SK-N-SH (cell line): Measurements from ENCODE around the gene ANKRD2. TPM values are rescaled to one million over a fixed set of nuclear protein-coding genes. Genes with fewer than 3 reads are reported as not detected.

Experiments
- CTCF ChIA-PET: fragments of 300-600, 350-600 bp; formaldehyde crosslinking; extraction: SDS; loops from one replicate; lab custom pipeline; 2021; lab: Yijun Ruan, JAX
- POLR2A ChIA-PET: fragments of 350-600 bp; sonication (Branson Sonifier 250); formaldehyde crosslinking; extraction: SDS; loops from one replicate; lab custom pipeline; 2020; ENCODE audit warnings: antibody characterized with exemption, inconsistent platforms; lab: Yijun Ruan, JAX
- DNase-seq: peaks from one replicate; pipeline ENCODE4 v3.0.0; 2012
- H2AFZ ChIP-seq: fragments of 200-600 bp; sonication (generic); 2 replicates; pipeline ENCODE4 v1.8.1; 2016; ENCODE audit warnings: antibody characterized with exemption, mild to moderate bottlenecking, low read depth
- H3F3A ChIP-seq: fragments of 200-600 bp; sonication (generic); replicated peaks from 2 replicates; pipeline ENCODE3; 2016; ENCODE audit warnings: antibody characterized with exemption, mild to moderate bottlenecking; ENCODE audit not compliant: insufficient read depth
- H3K27ac ChIP-seq, 2 experiments: fragments of 200-500 bp in 1 of 2; fragments of 200-600 bp in 1 of 2; sonication (Bioruptor generic) in 1 of 2; sonication (generic), shearing (Covaris generic) in 1 of 2; 2 replicates each; pipeline versions ENCODE4 v1.5.1 to v1.6.1; 2014 to 2016; ENCODE audit warnings: low read depth in 2 of 2, inconsistent platforms in 1 of 2, low read length in 1 of 2, mild to moderate bottlenecking in 1 of 2, mixed read lengths in 1 of 2
- H3K27me3 ChIP-seq: fragments of 200-600 bp; sonication (generic), shearing (Covaris generic); 2 replicates; pipeline ENCODE4 v1.6.1; 2016; ENCODE audit warnings: mixed run types; ENCODE audit not compliant: insufficient read depth
- H3K36me3 ChIP-seq, 2 experiments: fragments of 200-500 bp in 1 of 2; fragments of 200-600 bp in 1 of 2; sonication (Bioruptor generic) in 1 of 2; sonication (generic) in 1 of 2; replicated peaks in 1 of 2; 2 replicates each; pipeline versions ENCODE3 to v1.5.1; 2014 to 2016; ENCODE audit warnings: low read length in 1 of 2, mild to moderate bottlenecking in 1 of 2; ENCODE audit not compliant: insufficient read depth in 2 of 2, control insufficient read depth in 1 of 2
- H3K4me1 ChIP-seq, 2 experiments: fragments of 200-500 bp in 1 of 2; fragments of 200-600 bp in 1 of 2; sonication (Bioruptor generic) in 1 of 2; sonication (generic), shearing (Covaris generic) in 1 of 2; 2 replicates each; pipeline versions ENCODE4 v1.5.1 to v1.6.1; 2014 to 2016; ENCODE audit warnings: low read depth in 1 of 2, low read length in 1 of 2, mixed run types in 1 of 2; ENCODE audit not compliant: insufficient read depth in 2 of 2, control insufficient read depth in 1 of 2
- H3K4me2 ChIP-seq: fragments of 200-600 bp; sonication (generic), shearing (Covaris generic); 2 replicates; pipeline ENCODE4 v1.6.1; 2017; ENCODE audit warnings: mixed run types
- H3K4me3 ChIP-seq, 2 experiments: fragments of 200-500 bp in 1 of 2; fragments of 200-600 bp in 1 of 2; sonication (Bioruptor generic) in 1 of 2; sonication (generic), shearing (Covaris generic) in 1 of 2; 2 replicates each; pipeline versions ENCODE4 v1.5.1 to v1.8.1; 2014 to 2016; ENCODE audit warnings: low read depth in 2 of 2, inconsistent platforms in 1 of 2, low read length in 1 of 2, mild to moderate bottlenecking in 1 of 2, mixed read lengths in 1 of 2, moderate library complexity in 1 of 2
- H3K79me2 ChIP-seq: fragments of 200-600 bp; sonication (generic); 2 replicates; pipeline ENCODE4 v1.8.1; 2017; ENCODE audit warnings: mild to moderate bottlenecking; ENCODE audit not compliant: insufficient read depth
- H3K9ac ChIP-seq: fragments of 200-600 bp; sonication (generic); 2 replicates; pipeline ENCODE4 v1.6.1; 2017; ENCODE audit warnings: mixed run types
- H3K9me2 ChIP-seq: fragments of 200-600 bp; sonication (generic); 2 replicates; pipeline ENCODE4 v1.6.1; 2017; ENCODE audit warnings: mixed run types
- H3K9me3 ChIP-seq: fragments of 200-600 bp; sonication (generic); 2 replicates; pipeline ENCODE4 v1.6.1; 2017; ENCODE audit warnings: mixed run types, mild to moderate bottlenecking, moderate library complexity
- H4K20me1 ChIP-seq: fragments of 200-600 bp; sonication (generic); 2 replicates; pipeline ENCODE4 v1.6.1; 2017; ENCODE audit warnings: mild to moderate bottlenecking, mixed run types; ENCODE audit not compliant: insufficient read depth
- CHD2 ChIP-seq: fragments of 150-350 bp; IDR thresholded peaks from 2 replicates; pipeline ENCODE4 v1.6.1; 2018; ENCODE audit warnings: low read length; ENCODE audit not compliant: partially characterized antibody
- ELF1 ChIP-seq: IDR thresholded peaks from 2 replicates; pipeline ENCODE4 v1.4.0; 2012
- EP300 ChIP-seq, 2 experiments: IDR thresholded peaks; 2 replicates each; pipeline versions ENCODE4 v1.4.0 to v1.6.1; 2012; ENCODE audit warnings: borderline replicate concordance in 1 of 2, low read depth in 1 of 2, low read length in 1 of 2
- EZH2phosphoT487 ChIP-seq: fragments of 200-600 bp; sonication (generic); IDR thresholded peaks from 2 replicates; pipeline ENCODE4 v1.6.1; 2017; ENCODE audit warnings: low read depth, mixed run types, mild to moderate bottlenecking, antibody characterized with exemption, moderate library complexity, borderline replicate concordance
- FOXJ3 ChIP-seq: sonication (generic); formaldehyde crosslinking; IDR thresholded peaks from 2 replicates; pipeline ENCODE4 v1.5.1; 2020; ENCODE audit warnings: mild to moderate bottlenecking, missing genetic modification reagents
- FOXM1 ChIP-seq: IDR thresholded peaks from 2 replicates; pipeline ENCODE4 v1.4.0; 2012; ENCODE audit warnings: low read depth, mild to moderate bottlenecking
- GATA2 ChIP-seq: sonication (generic); formaldehyde crosslinking; IDR thresholded peaks from 2 replicates; pipeline ENCODE4 v1.5.0; 2020; ENCODE audit warnings: mild to moderate bottlenecking, missing genetic modification reagents
- JUND ChIP-seq: IDR thresholded peaks from 2 replicates; pipeline ENCODE4 v1.4.0; 2012
- MEF2A ChIP-seq: IDR thresholded peaks from 2 replicates; pipeline ENCODE4 v1.4.0; 2012; ENCODE audit warnings: low read depth, borderline replicate concordance
- MXI1 ChIP-seq: IDR thresholded peaks from 2 replicates; pipeline ENCODE4 v1.6.1; 2012; ENCODE audit warnings: mild to moderate bottlenecking, low read depth, low read length, improper control_type of control experiment
- NFIC ChIP-seq: IDR thresholded peaks from 2 replicates; pipeline ENCODE4 v1.4.0; 2012; ENCODE audit warnings: borderline replicate concordance
- POLR2AphosphoS5 ChIP-seq: IDR thresholded peaks from 2 replicates; pipeline ENCODE4 v1.6.1; 2012; ENCODE audit warnings: low read depth, low read length
- RAD21 ChIP-seq: IDR thresholded peaks from 2 replicates; pipeline ENCODE4 v1.6.1; 2012; ENCODE audit warnings: mild to moderate bottlenecking, low read length
- RCOR1 ChIP-seq: fragments of 150-350 bp; IDR thresholded peaks from 2 replicates; pipeline ENCODE4 v1.6.1; 2017; ENCODE audit warnings: antibody characterized with exemption, low read length
- RXRA ChIP-seq: IDR thresholded peaks from 2 replicates; pipeline ENCODE4 v1.4.0; 2012; ENCODE audit warnings: low read depth, mild to moderate bottlenecking, borderline replicate concordance
- SIN3A ChIP-seq: IDR thresholded peaks from 2 replicates; pipeline ENCODE4 v1.6.1; 2012; ENCODE audit warnings: low read depth, mild to moderate bottlenecking, low read length, moderate library complexity, borderline replicate concordance
- SMC3 ChIP-seq: IDR thresholded peaks from 2 replicates; pipeline ENCODE4 v1.6.1; 2012; ENCODE audit warnings: low read depth, low read length, improper control_type of control experiment
- TCF12 ChIP-seq: IDR thresholded peaks from 2 replicates; pipeline ENCODE4 v1.4.0; 2012
- TEAD4 ChIP-seq: IDR thresholded peaks from 2 replicates; pipeline ENCODE4 v1.4.0; 2012; ENCODE audit warnings: mild to moderate bottlenecking, borderline replicate concordance; ENCODE audit not compliant: insufficient read depth
- WGBS: methylation state at CpG from one replicate; pipeline ENCODE4 v1.1.6; 2017; ENCODE audit warnings: low lambda C conversion rate; 5-methylcytosine and 5-hydroxymethylcytosine counted together
- polyA plus RNA-seq, 3 experiments: library from polyadenylated mRNA; depleted of rRNA; stranded (reverse); fragments of >200 nt; gene quantifications; 2 replicates each; pipeline ENCODE4 v1.2.3, GENCODE V29; 2012
- TF ChIP-seq, protein P1 (sequence below): fragments of 200-600 bp; sonication (generic); IDR thresholded peaks from 2 replicates; pipeline ENCODE4 v1.6.1; 2017; ENCODE audit warnings: antibody characterized with exemption, mild to moderate bottlenecking, moderate library complexity
- TF ChIP-seq, protein P2 (sequence below): fragments of 150-350 bp; IDR thresholded peaks from 2 replicates; pipeline ENCODE4 v1.6.1; 2017; ENCODE audit warnings: antibody characterized with exemption, low read length, low read depth, borderline replicate concordance
- TF ChIP-seq, protein P3 (sequence below): IDR thresholded peaks from 2 replicates; pipeline ENCODE4; 2012
- TF ChIP-seq, protein P4 (sequence below): fragments of 150-350 bp; IDR thresholded peaks from 2 replicates; pipeline ENCODE4 v1.6.1; 2016; ENCODE audit warnings: mild to moderate bottlenecking, low read depth, low read length
- TF ChIP-seq, protein P5 (sequence below): IDR thresholded peaks from 2 replicates; pipeline ENCODE4 v1.4.0; 2012; ENCODE audit warnings: low read depth, borderline replicate concordance
- TF ChIP-seq, protein P6 (sequence below): IDR thresholded peaks from 2 replicates; pipeline ENCODE4 v1.4.0; 2012; ENCODE audit warnings: low read depth

ANKRD2 gene
- polyA plus RNA-seq, 1 of the 3 experiments (the other 2 are of a cell fraction): 0.72 TPM

DNA sequence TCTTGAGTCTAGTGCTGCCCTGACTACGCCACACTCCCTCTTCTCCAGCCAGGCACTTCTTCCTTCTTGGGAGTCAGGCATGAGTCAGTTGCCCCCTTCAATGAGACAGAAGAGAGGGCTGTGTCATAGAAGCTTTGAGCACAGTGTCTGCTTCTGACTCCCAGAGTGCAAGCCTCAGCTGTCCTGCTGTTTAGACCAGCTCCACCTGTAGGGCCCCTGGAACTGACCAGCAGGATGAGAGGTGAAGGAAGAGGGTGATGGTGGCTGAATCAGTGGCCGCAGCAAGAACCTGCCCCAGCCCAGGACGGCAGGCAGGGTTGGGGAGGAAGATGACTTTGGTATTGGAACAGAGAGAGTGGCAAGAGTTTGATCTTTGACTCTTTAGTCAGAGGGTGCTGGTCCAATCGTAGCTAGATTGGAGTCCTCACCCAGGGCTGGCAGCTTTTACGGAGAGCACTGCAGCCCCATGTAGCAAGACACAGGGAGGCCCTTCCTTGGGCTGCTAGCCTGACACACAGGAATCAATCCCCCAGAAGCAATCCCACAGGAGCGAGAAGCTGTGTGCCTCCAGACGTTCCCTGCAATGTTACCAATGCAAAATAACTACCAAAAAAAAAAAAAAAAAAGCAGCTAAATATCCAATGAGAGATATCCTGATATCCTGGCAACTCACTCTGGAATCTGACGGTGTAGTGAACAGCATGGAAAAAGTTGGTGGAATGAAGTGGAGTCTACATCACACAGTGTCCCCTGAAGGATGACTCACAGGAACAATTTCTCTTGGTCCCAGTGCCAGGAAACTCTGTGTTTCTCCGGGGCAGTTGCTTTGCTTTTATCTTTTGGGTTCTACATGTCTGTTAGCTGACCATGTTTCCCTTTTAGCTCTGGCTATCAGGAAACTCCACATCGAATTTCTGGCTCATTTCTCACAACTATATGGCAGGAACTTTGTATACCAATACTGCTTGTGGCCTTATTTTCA is 23.8 kb downstream of the ANKRD2 start:
- Histone ChIP-seq H3K79me2 (no peaks in the 10 kb centered on the region), H3K9me3 (no peaks in the 10 kb centered on the region), H3K4me1 (peaks cover 3 to 23% of the 10 kb centered on the region in 2 experiments; a peak in 3 of 4 replicates), H3K36me3 (no peaks in the 10 kb centered on the region), H3F3A (peaks cover 38% of the 10 kb centered on the region), H3K4me3 (peak overlapping the region in 1 of 2 experiments; percentile 7; a peak in 1 of 4 replicates), H3K9me2 (no peaks in the 10 kb centered on the region), H3K27me3 (no peaks in the 10 kb centered on the region), H3K27ac (peak overlapping the region; percentile 11 to 91; a peak in 3 of 4 replicates), H3K9ac (peak overlapping the region; percentile 58), H2AFZ (peak overlapping the region; percentile 32; the same call in 1 of the 2 replicates), H4K20me1 (no peaks in the 10 kb centered on the region), H3K4me2 (peak overlapping the region; percentile 56)
- ChIA-PET POLR2A (interaction anchor here (0.6 kb wide), 1 partner anchor 237 kb away, joined by 3 read pairs; no protein-coding TSS in a partner anchor), CTCF (interaction anchor here (1.0 to 4.1 kb wide), 4 partner anchors 13 to 26 kb away, joined by 3 to 16 read pairs (median 4); partner anchors contain the start of gene ANKRD2)
- DNase-seq: peak; percentile 29
- WGBS: 12% methylated on average over 10 of the region's 10 CpGs
- no peak for TF ChIP-seq ELF1
- no peak for TF ChIP-seq GATA2
- peak; percentile 81 for TF ChIP-seq JUND
- TF ChIP-seq, protein P1, sequence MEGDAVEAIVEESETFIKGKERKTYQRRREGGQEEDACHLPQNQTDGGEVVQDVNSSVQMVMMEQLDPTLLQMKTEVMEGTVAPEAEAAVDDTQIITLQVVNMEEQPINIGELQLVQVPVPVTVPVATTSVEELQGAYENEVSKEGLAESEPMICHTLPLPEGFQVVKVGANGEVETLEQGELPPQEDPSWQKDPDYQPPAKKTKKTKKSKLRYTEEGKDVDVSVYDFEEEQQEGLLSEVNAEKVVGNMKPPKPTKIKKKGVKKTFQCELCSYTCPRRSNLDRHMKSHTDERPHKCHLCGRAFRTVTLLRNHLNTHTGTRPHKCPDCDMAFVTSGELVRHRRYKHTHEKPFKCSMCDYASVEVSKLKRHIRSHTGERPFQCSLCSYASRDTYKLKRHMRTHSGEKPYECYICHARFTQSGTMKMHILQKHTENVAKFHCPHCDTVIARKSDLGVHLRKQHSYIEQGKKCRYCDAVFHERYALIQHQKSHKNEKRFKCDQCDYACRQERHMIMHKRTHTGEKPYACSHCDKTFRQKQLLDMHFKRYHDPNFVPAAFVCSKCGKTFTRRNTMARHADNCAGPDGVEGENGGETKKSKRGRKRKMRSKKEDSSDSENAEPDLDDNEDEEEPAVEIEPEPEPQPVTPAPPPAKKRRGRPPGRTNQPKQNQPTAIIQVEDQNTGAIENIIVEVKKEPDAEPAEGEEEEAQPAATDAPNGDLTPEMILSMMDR: 0 out of 2 replicates have a peak, but pooled peaks have one; percentile 11
- peak; percentile 39; the same call in 1 of the 2 replicates for TF ChIP-seq TEAD4
- no peak for TF ChIP-seq RAD21
- no peak for TF ChIP-seq POLR2AphosphoS5
- TF ChIP-seq FOXM1: no peak
- TF ChIP-seq EP300 (IDR thresholded peaks at IDR 0.05; ENCODE audit: borderline replicate concordance in 1 of 2, low read depth in 1 of 2, low read length in 1 of 2): peak in 1 of 2 experiments; percentile 55; a peak in 1 of 4 replicates
- no peak for TF ChIP-seq SMC3
- no peak for TF ChIP-seq MEF2A
- TF ChIP-seq RXRA: no peak
- no peak for TF ChIP-seq MXI1
- no peak for TF ChIP-seq SIN3A
- TF ChIP-seq, protein P2, sequence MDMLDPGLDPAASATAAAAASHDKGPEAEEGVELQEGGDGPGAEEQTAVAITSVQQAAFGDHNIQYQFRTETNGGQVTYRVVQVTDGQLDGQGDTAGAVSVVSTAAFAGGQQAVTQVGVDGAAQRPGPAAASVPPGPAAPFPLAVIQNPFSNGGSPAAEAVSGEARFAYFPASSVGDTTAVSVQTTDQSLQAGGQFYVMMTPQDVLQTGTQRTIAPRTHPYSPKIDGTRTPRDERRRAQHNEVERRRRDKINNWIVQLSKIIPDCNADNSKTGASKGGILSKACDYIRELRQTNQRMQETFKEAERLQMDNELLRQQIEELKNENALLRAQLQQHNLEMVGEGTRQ: no peak
- TF ChIP-seq, protein P3, sequence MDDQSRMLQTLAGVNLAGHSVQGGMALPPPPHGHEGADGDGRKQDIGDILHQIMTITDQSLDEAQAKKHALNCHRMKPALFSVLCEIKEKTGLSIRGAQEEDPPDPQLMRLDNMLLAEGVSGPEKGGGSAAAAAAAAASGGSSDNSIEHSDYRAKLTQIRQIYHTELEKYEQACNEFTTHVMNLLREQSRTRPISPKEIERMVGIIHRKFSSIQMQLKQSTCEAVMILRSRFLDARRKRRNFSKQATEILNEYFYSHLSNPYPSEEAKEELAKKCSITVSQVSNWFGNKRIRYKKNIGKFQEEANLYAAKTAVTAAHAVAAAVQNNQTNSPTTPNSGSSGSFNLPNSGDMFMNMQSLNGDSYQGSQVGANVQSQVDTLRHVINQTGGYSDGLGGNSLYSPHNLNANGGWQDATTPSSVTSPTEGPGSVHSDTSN: no peak
- TF ChIP-seq, protein P4, sequence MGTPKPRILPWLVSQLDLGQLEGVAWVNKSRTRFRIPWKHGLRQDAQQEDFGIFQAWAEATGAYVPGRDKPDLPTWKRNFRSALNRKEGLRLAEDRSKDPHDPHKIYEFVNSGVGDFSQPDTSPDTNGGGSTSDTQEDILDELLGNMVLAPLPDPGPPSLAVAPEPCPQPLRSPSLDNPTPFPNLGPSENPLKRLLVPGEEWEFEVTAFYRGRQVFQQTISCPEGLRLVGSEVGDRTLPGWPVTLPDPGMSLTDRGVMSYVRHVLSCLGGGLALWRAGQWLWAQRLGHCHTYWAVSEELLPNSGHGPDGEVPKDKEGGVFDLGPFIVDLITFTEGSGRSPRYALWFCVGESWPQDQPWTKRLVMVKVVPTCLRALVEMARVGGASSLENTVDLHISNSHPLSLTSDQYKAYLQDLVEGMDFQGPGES: no peak
- TF ChIP-seq, protein P5, sequence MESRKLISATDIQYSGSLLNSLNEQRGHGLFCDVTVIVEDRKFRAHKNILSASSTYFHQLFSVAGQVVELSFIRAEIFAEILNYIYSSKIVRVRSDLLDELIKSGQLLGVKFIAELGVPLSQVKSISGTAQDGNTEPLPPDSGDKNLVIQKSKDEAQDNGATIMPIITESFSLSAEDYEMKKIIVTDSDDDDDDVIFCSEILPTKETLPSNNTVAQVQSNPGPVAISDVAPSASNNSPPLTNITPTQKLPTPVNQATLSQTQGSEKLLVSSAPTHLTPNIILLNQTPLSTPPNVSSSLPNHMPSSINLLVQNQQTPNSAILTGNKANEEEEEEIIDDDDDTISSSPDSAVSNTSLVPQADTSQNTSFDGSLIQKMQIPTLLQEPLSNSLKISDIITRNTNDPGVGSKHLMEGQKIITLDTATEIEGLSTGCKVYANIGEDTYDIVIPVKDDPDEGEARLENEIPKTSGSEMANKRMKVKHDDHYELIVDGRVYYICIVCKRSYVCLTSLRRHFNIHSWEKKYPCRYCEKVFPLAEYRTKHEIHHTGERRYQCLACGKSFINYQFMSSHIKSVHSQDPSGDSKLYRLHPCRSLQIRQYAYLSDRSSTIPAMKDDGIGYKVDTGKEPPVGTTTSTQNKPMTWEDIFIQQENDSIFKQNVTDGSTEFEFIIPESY: no peak
- TF ChIP-seq CHD2: no peak
- peak; percentile 41 for TF ChIP-seq TCF12
- TF ChIP-seq NFIC: peak; percentile 77
- TF ChIP-seq, protein P6, sequence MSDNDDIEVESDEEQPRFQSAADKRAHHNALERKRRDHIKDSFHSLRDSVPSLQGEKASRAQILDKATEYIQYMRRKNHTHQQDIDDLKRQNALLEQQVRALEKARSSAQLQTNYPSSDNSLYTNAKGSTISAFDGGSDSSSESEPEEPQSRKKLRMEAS: peak; percentile 34; the same call in 1 of the 2 replicates
- no peak for TF ChIP-seq EZH2phosphoT487
- no peak for TF ChIP-seq RCOR1
- no peak for TF ChIP-seq FOXJ3 (CRISPR knock-in tag)
